Keratinocyte (primary cell): ENCODE data around the gene SEC22A.

Source experiments
- CTCF ChIP-seq, 3 experiments: IDR thresholded peaks in 1 of 3; conservative IDR thresholded peaks in 1 of 3; optimal IDR thresholded peaks in 1 of 3; 2 replicates in 2 of 3; 3 replicates in 1 of 3; pipeline versions ENCODE3 to v1.5.1; 2011; ENCODE audit warnings: low read length in 3 of 3, mild to moderate bottlenecking in 3 of 3, moderate library complexity in 2 of 3, control low read depth in 1 of 3, inconsistent platforms in 1 of 3; ENCODE audit not compliant: insufficient read depth in 2 of 3; ENCODE audit errors: extremely low read depth in 1 of 3
- EZH2 ChIP-seq: IDR thresholded peaks from one replicate; pipeline ENCODE4 v1.6.1; 2012; ENCODE audit warnings: inconsistent platforms, mild to moderate bottlenecking, low read length, moderate library complexity

- no peak for TF ChIP-seq EZH2
- no peak for TF ChIP-seq CTCF (optimal IDR thresholded peaks at IDR 0.05 in 1 of 3, IDR thresholded peaks at IDR 0.05 in 1 of 3, conservative IDR thresholded peaks at IDR 0.05 in 1 of 3; ENCODE audit: extremely low read depth in 1 of 3, insufficient read depth in 2 of 3, low read length in 3 of 3)
Measured at GRCh38 chr3:123262226-123262625, 60.5 kb downstream of the SEC22A start.
